ENCODE measurements around the gene HSD17B3.

DNA sequence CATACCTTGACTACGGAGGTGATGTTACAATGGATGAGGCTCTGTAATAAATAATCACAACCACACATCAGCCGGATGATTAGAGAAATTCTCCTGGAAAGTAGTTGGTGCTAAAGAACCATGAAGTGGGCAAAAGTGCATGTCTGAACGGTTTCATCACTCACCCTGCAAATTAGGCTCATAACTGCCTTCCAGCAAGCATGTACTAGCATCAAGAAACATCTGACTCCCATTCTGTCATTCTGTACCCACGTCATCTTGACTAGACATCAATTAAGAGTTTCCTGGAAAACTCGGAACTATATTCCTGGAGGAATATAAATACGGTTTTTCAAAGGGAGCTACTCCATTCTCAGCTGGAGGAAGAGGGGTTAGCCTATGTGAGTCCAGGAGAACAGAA is 52.2 kb downstream of the HSD17B3 start:
- TF ChIP-seq, protein P1, sequence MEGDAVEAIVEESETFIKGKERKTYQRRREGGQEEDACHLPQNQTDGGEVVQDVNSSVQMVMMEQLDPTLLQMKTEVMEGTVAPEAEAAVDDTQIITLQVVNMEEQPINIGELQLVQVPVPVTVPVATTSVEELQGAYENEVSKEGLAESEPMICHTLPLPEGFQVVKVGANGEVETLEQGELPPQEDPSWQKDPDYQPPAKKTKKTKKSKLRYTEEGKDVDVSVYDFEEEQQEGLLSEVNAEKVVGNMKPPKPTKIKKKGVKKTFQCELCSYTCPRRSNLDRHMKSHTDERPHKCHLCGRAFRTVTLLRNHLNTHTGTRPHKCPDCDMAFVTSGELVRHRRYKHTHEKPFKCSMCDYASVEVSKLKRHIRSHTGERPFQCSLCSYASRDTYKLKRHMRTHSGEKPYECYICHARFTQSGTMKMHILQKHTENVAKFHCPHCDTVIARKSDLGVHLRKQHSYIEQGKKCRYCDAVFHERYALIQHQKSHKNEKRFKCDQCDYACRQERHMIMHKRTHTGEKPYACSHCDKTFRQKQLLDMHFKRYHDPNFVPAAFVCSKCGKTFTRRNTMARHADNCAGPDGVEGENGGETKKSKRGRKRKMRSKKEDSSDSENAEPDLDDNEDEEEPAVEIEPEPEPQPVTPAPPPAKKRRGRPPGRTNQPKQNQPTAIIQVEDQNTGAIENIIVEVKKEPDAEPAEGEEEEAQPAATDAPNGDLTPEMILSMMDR (IDR thresholded peaks at IDR 0.05; ENCODE audit: low read depth, low read length) = no peak
- TF ChIP-seq POLR2A (IDR thresholded peaks at IDR 0.05; ENCODE audit: extremely low read depth, insufficient read length) = no peak
